IPS DF 4.7 (cell line): ENCODE data around the gene SNW1.
A peak's percentile ranks its signal among the peaks of the same experiment; 100 is the strongest.
"Not testable (repeated sequence)": the region's sequence is repeated elsewhere in the genome, so short reads cannot be mapped to it uniquely, and the experiment has no call there.

ENCODE experiments used
- DNase-seq: peaks from one replicate; pipeline ENCODE4 v3.0.0-alpha.2; 2013; ENCODE audit warnings: low spot score; ENCODE audit errors: extremely low read depth

The SNW1 gene

DNA sequence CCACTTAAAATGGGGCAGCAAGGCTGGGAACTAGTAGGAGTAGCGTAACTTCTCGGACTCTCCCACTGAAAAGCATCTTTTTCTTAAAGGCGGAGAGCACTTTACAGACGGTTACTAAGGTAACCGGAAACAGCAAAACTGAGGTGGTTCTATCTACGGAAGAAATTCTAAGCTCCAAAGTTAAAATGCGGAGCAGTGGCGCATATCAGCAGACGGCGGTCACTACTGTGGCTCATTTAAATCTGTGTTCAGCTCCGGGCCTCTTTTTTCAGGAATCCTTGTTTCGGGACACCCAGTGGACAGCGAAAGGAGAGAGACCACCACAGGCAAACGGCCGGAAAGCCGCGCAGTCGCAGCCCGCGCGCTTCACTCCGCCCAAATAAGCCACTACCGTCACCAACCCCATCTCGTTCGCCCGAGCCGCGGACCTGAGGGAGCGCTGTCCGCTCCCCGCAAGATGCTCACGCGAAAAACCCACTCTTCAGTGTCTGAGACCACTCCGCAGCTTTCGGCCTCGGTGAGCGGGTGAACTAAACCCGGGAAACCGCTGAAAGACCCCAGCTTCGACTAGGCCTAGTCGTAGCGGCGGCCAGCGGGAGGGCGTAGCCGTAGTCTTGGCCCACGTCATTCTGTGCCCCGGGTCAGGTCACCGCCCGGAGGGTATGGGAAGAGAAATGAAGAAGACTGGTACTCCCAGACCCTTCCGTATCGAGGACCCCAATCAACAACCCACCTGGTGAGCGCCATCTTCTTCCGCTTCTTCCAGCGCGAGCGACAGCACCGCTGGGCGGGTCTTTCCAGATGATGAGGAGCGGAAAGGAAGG lies at the start of gene SNW1:
Gene SNW1 (minus strand): TSS at position 776 of the 824 bp plus-strand sequence. CDS start 29 bp downstream, at position 747.
- peak; percentile 82 for DNase-seq

DNA sequence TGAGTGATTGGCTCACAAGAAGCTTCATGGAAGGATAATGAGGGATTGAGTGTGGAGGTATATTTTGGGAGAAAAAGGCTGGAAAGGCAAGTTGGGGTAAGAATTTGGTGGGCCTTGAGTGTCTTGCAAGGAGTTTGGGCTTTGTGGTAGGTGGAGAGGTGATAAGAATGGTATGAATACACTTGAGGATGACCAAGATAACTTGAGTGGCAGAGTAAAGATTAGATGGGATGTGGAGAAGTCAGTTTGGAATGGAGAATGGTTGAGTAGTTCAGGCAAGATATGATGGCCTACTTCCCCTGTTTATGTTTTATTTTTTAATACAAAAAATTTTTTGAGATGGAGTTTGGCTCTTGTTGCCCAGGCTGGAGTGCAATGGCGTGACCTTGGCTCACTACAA lies 48.1 kb upstream of the SNW1 start:
- no peak for DNase-seq

DNA sequence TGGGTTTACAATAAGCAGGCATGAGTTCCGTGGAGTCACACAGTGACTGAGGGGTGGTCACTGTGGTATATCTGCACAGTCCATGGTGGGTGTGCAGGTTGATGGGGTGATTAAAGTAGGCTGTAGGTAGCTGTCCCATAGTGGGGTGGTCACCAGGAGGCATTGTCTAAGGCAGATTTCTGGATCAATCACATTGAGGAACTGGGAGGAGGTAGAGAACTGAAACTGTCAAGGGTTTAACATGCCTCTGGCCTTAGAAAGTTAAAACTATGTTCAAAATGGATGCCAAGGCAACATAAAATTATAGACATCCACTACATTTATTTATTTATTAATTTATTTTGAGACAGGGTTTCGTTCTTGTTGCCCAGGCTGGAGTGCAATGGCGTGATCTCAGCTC lies 47.3 kb upstream of the SNW1 start:
- DNase-seq: no peak

DNA sequence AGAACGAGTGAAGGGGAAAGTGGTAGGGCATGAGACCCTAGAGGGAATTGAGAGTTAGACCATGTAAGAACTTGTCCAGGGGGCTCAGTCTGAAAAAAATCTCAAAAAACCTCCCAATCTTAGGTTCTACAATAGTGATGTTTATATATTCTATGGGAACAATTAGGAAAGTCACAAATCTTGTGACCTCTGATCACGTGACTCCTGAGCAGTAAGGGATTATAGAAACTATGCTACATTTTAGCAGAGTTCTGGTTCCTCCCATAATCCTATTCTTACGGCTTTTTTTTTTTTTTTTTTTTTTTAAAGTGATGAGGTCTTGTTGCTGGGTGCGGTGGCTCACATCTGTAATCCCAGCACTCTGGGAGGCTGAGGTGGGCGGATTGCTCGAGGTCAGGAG lies 44.8 kb upstream of the SNW1 start:
- DNase-seq: no peak

DNA sequence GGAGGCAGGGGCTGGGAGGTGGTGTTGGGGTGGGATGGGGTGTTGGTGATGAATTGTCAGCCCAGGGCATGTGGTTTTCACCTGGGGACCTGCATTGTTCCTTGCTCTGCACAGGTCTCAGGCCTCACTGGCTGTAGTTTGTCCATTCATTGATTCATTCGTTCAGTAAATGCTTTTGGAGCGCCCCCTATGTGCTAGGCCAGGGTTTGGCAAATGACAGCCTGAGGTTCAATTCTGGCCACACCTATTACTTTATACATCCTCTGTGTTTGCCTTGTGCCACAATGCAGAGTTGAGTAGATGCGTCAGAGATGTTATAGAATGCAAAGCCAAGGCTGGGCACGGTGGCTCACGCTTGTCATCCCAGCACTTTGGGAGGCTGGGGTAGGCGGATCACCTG lies 43.6 kb upstream of the SNW1 start:
- no peak for DNase-seq

DNA sequence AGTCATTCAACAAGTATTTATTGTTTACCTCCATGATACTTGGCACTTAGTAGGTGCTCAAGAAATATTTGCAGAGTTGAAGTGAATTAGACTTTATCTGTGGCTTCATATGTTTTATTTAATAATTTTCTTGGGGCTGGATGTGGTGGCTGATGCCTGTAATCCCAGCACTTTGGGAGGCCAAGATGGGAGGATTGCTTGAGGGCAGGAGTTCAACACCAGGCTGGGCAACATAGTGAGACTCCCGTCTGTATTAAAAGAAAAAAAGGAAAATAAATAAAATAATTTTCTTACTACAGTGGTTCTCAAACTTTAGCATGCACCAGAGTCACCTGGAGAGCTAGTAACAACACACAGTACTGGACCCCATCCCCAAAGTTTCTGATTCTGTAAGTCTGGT lies 39.9 kb upstream of the SNW1 start:
- DNase-seq: no peak

DNA sequence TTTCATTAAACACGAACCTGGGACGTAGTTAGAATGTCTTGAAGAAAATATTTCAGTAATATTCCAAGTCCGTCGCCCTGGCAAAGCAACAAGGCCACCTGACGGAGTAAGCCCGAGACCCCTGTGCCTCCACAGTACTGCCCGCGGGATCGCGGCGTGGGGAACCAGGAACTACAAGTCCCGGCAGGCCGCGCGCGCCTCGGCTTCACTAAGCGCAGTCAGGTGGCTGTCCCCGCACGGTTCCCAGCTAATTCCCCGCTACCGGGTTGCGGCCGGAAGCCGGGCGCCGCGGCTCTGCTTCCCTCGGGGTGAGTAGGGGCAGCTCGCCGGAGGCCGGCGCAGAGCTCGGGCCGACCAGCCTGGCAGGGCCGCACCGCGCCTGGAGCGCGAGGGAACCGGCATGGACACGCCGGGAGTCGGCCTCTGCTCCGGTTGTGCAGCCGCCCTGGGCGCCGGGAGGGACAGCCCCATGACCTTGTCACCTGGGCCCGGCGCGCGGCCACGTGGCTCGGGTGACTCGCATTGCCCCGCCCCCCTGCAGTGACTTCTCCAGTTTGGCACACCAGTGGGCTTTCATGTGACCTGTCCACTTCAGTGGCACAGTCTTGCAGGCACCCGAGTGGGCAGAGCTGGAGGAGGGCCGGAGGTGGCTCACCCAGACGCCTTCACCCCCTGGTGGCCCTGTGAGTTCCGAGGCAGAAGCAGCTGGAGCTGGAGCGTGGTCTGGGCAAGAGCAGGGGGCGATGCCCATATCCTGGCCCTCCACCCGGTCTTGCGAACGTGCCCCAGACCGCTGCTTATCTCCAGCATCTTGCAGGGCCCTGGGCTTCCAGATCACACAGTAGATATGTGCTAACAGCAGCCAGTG lies 39.1 kb upstream of the SNW1 start, which contains the start of gene ADCK1:
Gene ADCK1 (plus strand): TSS at position 247 of the 868 bp plus-strand sequence. CDS start 18,870 bp downstream, outside the sequence.
- no peak for DNase-seq

DNA sequence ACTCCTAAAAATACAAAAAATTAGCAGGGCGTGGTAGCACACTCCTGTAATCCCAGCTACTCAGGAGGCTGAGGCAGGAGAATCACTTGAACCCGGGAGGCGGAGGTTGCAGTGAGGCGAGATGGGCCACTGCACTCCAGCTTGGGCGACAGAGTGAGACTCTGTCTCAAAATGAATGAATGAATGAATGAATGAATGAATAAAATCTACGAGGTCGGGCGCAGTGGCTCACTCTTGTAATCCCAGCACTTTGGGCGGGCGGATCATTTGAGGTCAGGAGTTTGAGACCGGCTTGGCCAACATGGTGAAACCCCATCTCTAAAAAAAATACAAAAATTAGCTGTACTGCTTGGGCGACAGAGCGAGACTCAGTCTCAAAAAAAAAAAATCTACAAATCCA lies 38.5 kb upstream of the SNW1 start:
- DNase-seq: not testable (repeated sequence)

DNA sequence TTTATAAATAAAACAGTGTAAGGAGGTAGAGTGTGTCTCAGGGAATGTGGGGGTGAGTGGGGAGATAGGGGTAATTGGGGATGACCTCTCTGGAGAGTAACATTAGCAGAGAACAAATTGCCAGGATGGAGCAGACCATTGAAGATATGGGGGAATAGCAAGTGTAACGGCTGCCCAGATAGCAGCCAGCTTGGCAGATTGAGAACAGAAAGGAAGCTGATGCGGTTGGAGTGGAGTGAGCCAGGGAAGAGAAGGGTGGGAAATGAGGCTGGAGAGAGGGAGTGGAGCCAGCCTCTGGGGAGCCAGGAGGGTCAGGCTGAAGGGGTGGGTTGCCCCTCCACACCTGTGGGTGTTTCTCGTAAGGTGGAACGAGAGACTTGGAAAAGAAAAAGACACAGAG lies 33.4 kb upstream of the SNW1 start:
- DNase-seq: no peak

DNA sequence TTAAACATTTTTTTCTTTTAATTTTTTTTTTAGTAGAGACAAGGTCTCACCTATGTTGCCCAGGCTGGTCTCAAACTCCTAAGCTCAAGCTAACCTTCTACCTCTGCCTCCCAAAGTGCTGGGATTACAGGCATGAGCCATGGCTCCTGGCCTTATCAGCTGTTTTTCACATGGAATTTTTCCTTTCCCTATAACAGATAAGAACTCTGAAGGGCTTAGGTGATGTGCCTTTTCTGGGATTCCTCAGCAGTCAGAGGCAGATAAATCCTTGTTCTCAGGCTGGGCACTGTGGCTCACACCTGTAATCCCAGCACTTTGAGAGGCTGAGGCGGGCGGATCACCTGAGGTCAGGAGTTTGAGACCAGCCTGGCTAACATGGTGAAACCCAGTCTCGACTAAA lies 32.3 kb upstream of the SNW1 start:
- DNase-seq: not testable (repeated sequence)

DNA sequence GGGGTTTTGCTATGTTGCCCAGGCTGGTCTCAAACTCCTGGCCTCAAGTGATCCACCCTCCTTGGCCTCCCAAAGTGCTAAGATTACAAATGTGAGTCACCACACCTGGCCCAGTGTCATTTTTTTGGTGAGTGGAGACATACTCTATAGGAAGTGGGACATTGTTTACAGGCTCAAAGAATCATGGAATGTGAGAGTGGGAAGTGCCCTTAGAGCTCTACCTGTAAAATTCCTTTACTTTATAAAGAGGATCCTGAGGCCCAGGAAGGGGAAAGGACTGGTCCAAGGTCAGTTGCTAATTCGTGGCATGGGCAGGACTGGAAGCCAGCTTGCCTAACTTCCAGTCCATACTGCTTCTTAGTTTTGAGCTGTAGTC lies 30.3 kb upstream of the SNW1 start:
- no peak for DNase-seq

DNA sequence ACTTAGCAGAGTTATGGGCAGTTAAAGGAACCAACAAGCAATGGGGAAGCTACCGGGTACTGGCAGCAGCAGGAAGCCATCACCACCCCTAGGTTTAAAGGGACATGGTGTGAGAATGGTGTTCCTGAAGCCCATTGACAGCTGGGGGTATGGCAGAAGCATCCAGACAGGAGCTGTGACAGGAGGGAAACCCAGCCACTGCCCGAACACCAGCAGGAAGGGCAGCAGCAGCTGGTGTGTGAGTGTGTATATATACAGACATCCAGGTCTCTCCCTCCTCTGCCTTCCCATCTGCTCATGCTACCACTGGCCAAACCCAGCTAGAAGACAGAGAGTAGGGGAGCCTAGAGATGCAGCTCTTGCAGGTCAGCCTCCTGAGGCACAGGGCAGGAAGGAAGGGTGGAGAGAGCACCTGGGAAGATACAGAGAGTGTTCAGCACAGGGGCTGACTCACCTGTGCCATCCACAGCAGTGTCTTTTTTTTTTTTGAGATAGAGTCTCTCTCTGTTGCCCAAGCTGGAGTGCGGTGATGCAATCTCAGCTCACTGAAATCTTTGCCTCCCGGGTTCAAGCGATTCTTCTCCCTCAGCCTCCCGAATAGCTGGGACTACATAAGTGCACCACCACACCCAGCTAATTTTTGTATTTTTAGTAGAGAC lies 29.7 kb upstream of the SNW1 start:
- no peak for DNase-seq

DNA sequence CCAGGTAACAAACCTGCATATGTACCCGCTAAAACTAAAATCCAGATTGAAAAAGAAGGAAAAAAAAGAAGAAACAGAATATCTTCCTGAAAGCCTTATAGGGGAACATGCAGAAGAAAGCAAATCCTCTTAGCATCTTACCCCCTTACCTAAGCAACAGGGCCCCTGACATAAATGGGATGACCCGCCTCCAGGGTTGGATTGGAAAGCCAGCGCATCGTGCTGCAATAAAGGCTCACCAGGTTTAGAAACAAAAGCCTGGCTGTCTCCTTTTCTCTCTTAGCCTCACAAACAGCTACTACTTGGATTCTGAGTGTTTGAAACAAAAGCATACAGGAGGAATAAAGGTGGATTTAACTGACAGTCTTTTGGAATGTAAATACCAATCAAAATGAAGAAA lies 25.2 kb upstream of the SNW1 start:
- DNase-seq: no peak

DNA sequence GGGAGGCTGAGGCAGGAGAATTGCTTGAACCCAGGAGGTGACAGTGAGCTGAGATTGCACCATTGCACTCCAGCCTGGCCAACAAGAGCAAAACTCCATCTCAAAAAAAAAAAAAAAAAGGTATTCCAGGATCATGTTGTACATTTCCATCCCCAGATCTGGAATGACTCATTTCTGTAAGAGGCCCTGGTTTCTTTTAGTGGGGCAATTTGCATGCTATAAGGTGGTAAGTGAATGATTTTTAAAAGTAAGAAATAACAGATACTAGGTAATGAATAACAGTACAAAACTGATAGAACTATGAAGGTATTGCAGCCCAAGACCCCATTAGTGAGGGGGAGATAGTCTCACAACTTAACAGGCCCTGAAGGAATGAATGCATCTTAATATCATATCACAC lies 21.2 kb upstream of the SNW1 start:
- no peak for DNase-seq

DNA sequence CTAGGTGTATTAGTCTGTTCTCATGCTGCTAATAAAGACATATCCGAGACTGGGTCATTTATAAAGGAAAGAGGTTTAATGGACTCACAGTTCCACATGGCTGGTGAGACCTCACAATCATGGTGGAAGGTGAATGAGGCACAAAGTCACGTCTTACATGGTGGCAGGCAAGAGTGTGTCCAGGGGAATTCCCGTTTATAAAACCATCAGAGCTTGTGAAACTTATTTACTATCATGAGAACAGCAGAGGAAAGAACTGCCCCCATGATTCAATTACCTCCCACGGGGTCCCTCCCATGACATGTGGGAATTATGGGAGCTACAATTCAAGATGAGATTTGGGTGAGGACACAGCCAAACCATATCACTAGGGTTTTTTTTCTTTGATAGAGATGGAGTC lies 13.0 kb upstream of the SNW1 start:
- DNase-seq: not testable (repeated sequence)

DNA sequence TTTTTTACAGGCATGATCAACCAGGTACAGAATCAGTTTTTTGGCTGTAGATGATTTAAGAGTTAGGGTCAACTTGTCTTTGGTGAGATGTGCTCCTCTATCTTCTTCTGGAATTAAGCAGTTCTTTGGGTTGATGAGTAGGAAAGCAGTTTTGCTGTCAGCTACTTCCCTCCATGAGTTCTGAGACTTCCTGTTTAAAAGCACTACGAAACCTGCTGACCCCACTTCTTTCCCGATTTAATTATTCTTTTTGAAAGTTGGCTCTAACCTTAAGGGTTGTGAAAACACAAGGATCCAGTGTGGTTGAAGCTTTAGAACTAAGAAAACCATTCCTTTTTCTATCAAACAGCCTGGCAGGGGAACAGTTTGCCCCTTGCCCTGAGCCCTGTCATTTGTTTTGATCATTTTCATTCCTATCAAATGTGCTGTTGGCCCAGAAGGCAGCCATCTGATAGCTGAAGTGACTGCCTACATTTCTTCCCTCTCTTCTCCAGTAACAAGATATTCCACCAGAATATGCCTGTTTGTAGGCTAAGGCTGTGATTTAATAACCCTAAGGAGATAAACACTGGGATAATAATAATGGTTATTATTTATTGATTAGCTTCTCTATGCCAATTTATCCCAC lies 7.6 kb upstream of the SNW1 start:
- DNase-seq: not testable (repeated sequence)

DNA sequence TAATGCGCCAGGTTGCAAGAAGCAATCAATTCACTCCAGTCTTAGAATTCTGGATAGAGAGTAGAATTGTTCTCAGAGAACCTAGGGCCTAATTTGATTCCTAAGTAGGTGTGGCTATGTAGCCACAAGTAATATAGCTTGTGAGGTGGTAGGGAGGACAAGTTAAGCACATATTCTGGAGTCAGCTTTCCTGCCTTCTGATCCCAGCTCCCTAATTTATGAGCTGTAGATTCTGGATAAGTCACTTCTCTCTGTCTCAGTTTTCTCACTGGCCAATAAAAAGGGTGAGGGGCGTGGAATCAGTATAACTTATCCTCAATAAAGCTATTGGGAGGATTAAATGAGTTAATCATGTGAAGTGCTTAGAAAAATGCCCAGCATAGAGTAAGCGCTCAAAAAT lies 3.0 kb upstream of the SNW1 start:
- DNase-seq: no peak

DNA sequence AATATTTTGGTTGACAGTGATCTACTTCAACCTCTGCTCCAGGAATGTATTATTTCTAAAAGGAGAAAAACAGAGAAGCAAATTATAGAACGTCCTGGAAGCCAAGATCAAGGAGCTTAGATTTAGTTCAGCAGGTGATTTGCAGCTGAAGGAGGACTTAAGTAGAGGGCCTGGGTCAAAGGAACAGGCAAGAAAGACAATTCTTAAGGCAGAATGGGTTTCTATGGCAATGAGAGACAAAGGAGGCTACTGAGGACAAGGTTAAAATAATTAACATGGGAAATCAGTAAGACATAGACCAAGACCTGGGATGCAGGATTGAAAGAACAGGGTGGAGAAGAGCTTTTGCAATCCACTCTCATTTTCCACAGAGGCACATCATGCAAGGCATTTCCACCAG lies 2.4 kb upstream of the SNW1 start:
- no peak for DNase-seq

DNA sequence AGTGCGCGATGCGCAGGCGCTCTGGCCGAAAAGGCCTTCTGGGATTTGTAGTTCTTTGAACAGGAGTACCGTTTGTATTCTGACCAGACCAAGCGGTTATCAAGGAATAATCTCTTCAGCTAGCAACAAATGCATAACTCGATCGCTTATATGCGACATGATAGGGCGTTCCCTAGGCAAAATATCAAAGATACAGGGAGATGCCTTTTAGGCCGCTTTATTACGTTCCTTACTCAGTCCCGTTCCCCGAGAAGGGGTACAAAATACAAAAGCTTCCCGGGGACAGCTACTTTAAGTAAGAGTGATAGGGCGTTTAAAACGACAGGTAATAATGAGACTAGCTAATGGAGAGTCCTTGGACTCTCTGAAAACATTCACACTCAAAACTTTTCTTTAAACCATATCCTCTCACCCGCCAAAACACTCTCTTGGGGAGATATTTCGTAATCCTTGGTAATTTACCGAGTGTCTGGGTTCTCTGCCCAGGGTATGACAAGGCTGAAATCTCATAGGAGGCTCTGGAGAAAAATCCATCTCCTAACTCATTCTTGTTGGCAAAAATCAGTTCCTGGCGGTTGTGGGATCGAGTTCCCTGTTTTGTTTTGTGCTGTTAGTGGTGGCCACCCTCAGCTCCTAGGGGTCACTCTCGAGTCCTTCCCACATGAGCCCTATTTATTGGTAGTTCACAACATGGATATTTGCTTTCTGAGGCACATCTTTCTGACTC lies 412 bp upstream of the SNW1 start:
- DNase-seq: no peak

DNA sequence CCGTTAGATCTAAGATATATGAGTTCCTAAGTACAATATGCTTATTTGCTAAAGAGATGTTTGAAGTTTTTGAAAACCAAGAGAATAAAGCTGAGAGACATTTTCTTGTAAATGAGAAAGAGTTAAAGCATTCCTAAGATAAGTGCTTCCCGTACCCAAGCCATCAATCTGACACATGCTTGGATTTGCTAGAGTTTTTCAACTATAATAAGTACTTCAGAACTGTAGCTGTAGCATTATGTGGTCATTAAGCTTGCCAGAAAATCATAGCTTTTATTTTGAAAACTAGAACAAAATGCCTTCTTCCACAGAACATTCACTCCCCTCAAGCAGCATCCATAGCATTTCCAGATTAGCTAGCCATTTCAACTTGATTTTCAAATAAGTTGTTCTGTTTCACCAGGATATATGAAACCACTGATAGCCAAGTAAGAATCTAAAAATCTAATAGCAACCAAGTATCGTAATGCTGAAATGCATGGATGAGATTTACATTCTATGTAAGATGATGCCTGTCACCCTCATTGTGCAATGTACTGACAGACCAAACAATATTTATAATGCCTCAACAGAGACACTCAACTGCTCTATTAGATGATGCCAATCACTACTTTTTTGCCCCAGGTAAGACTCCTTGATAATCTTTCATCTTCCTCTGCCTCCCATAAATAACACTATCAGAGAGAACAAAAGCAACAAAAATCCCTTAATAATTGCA lies 8.0 kb downstream of the SNW1 start:
- no peak for DNase-seq
